Muscle layer of duodenum (tissue), 2 donors: ENCODE data around the gene SH3PXD2A.
"Not testable (repeated sequence)": the region's sequence is repeated elsewhere in the genome, so short reads cannot be mapped to it uniquely, and the experiment has no call there.

Experiments
- H3K27ac ChIP-seq: one replicate; pipeline ENCODE4 v1.7.0; 2013; ENCODE audit warnings: mild to moderate bottlenecking, low read length
- H3K27me3 ChIP-seq: one replicate; pipeline ENCODE4 v1.7.0; 2013; ENCODE audit warnings: low read depth, mild to moderate bottlenecking, control low read depth, low read length
- H3K36me3 ChIP-seq, 2 donors: one replicate each; pipeline ENCODE4 v1.7.0; 2013; ENCODE audit warnings: low read length in 2 of 2, control low read depth in 1 of 2, mild to moderate bottlenecking in 1 of 2; ENCODE audit not compliant: insufficient read depth in 2 of 2, control insufficient read depth in 1 of 2
- H3K4me1 ChIP-seq, 2 donors: one replicate each; pipeline ENCODE4 v1.7.0; 2013; ENCODE audit warnings: low read length in 2 of 2, mild to moderate bottlenecking in 2 of 2, control low read depth in 1 of 2, moderate library complexity in 1 of 2; ENCODE audit not compliant: insufficient read depth in 2 of 2, control insufficient read depth in 1 of 2
- H3K4me3 ChIP-seq, 2 donors: one replicate each; pipeline ENCODE4 v1.7.0; 2013; ENCODE audit warnings: low read length in 2 of 2, low read depth in 1 of 2, mild to moderate bottlenecking in 1 of 2
- H3K9me3 ChIP-seq, 2 donors: one replicate each; pipeline ENCODE4 v1.7.0; 2013; ENCODE audit warnings: low read length in 2 of 2, control low read depth in 1 of 2, mild to moderate bottlenecking in 1 of 2; ENCODE audit not compliant: control insufficient read depth in 1 of 2
- donor health status: healthy.

Gene SH3PXD2A

GRCh38 chr10:103761075-103761920 lies 94.1 kb downstream of the SH3PXD2A start:
- Histone ChIP-seq H3K4me3 (no peak overlapping the region), H3K27me3 (no peaks in the 10 kb centered on the region), H3K36me3 (no peaks in the 10 kb centered on the region), H3K27ac (no peak overlapping the region), H3K4me1 (peaks cover 29 to 53% of the 10 kb centered on the region in 2 donors), H3K9me3 (no peaks in the 10 kb centered on the region)

DNA sequence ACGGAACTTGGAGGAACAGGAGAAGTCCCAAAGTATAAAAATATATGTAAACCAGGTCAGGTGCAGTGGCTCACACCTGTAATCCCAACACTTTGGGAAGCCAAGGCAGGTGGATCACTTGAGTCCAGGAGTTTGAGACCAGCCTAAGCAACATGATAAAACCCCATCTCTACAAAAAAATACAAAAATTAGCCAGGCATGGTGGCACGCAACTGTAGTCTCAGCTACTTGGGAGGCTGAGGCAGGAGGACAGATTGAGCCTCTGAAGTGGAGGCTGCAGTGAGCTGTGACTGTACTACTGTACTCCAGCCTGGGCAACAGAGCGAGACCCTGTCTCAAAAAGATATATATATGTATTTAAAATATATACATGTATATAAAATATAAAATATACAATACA lies 95.1 kb downstream of the SH3PXD2A start:
- H3K27ac ChIP-seq, H3K36me3 ChIP-seq, H3K27me3 ChIP-seq, H3K9me3 ChIP-seq, H3K4me3 ChIP-seq: not testable (repeated sequence)
- peaks cover 29 to 43% of the 10 kb centered on the region in 2 donors for H3K4me1 ChIP-seq

- H3K4me3 ChIP-seq, result no peak overlapping the region
- H3K27ac ChIP-seq, result peak overlapping the region; percentile 82
- peaks cover 29 to 38% of the 10 kb centered on the region in 2 donors for H3K4me1 ChIP-seq
Measured at GRCh38 chr10:103759100-103759781, 96.1 kb downstream of the SH3PXD2A start.

GRCh38 chr10:103758294-103758681 lies 97.1 kb downstream of the SH3PXD2A start:
- H3K27ac ChIP-seq, result peak overlapping the region; percentile 82
- no peaks in the 10 kb centered on the region for H3K27me3 ChIP-seq
- no peaks in the 10 kb centered on the region for H3K36me3 ChIP-seq
- no peaks in the 10 kb centered on the region for H3K9me3 ChIP-seq
- peaks cover 26 to 32% of the 10 kb centered on the region in 2 donors for H3K4me1 ChIP-seq
- H3K4me3 ChIP-seq, result no peak overlapping the region

More at GRCh38 chr10:103759100-103759781, 96.1 kb downstream of the SH3PXD2A start:
- Histone ChIP-seq H3K36me3 (no peaks in the 10 kb centered on the region), H3K27me3 (no peaks in the 10 kb centered on the region), H3K9me3 (no peaks in the 10 kb centered on the region)

GRCh38 chr10:103757531-103758293 lies 97.7 kb downstream of the SH3PXD2A start:
- Histone ChIP-seq H3K36me3 (no peaks in the 10 kb centered on the region), H3K9me3 (no peaks in the 10 kb centered on the region), H3K4me1 (peaks cover 23 to 30% of the 10 kb centered on the region in 2 donors), H3K27me3 (no peaks in the 10 kb centered on the region), H3K4me3 (no peak overlapping the region), H3K27ac (no peak overlapping the region)

DNA sequence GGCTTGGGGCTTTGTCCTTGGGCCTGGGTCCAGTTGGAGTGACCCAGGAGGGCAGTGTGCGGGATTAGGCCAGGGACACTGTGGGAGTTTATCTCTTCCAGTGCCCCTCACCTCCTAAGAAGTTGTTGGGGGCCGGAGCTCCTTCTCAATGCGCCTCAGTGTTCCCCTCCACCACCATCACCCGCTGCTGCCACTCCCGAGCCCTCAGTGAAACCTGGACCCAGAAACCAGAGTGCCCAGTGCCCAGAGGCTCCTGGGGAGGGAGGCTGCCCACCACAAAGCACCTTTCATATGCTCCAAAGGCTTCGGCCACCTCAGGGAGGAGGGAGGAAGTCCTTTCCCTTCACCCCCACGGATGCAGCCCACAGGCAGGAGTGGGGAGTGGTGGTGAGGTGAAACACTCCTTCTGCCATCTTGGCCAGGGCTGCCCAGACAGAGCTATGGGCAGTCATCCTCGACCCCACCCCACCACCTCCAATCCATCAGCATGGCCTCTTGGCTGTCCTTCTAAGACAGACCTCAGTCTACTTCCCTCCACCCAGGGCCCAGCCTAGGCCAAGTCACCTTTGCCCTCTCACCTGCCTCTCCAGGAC lies 99.0 kb downstream of the SH3PXD2A start:
- Histone ChIP-seq H3K4me1 (peaks cover 23 to 39% of the 10 kb centered on the region in 2 donors), H3K36me3 (no peaks in the 10 kb centered on the region), H3K27ac (no peak overlapping the region), H3K27me3 (no peaks in the 10 kb centered on the region), H3K9me3 (no peaks in the 10 kb centered on the region), H3K4me3 (no peak overlapping the region)

DNA sequence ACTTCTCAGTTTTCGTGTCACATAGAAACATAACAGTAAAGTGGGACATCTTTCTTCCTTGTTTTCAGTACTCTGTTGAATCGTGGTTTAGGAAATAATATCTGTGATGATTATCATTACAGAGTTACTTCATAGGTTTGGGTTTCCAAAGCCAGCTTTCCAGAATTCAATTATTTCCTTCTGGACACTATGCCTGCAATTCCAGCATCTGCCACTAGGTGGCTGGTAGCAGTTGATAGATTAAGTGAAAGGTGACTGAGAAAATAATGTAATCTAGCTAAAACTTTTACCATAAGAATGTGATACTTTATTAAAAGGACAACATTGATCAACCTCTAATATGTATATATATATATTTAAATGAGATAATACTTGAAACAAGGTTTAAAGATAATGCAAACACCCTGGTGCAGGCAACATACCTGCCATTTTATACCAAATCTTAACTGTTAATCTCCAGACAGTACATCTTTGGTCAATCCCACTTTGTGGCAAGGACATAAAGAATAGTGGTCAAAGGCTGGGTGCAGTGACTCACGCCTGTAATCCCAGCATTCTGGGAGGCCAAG lies 102.6 kb downstream of the SH3PXD2A start:
- Histone ChIP-seq H3K27me3 (no peaks in the 10 kb centered on the region), H3K4me3 (no peak overlapping the region), H3K9me3 (no peaks in the 10 kb centered on the region), H3K4me1 (peaks cover 5 to 21% of the 10 kb centered on the region in 2 donors), H3K27ac (no peak overlapping the region), H3K36me3 (no peaks in the 10 kb centered on the region)

GRCh38 chr10:103751667-103752290 lies 103.6 kb downstream of the SH3PXD2A start:
- Histone ChIP-seq H3K36me3 (no peaks in the 10 kb centered on the region), H3K27me3 (no peaks in the 10 kb centered on the region), H3K4me1 (peaks cover 0 to 19% of the 10 kb centered on the region in 2 donors), H3K27ac (no peak overlapping the region), H3K9me3 (no peaks in the 10 kb centered on the region), H3K4me3 (no peak overlapping the region)

- peaks cover 0 to 20% of the 10 kb centered on the region in 2 donors for H3K4me1 ChIP-seq
- no peaks in the 10 kb centered on the region for H3K9me3 ChIP-seq
- H3K27ac ChIP-seq, result no peak overlapping the region
Measured at GRCh38 chr10:103750836-103751235, 104.5 kb downstream of the SH3PXD2A start.

DNA sequence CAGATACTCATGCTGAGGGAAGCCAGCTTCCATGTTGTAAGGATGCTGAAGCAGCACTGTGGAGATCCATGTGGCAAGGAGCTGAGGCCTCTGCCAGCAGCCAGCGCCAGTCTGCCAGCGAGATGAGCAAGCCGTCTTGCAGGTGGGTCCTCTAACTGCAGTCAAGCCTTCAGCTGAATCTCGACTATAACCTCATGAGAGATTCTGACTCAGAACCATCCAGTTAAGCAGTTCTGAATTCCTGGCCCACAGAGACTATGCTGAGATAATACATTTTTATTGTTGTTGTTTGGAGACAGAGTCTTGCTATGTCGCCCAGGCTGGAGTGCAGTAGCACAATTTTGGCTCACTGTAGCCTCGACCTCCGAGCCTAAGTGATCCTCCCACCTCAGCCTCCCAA lies 105.6 kb downstream of the SH3PXD2A start:
- Histone ChIP-seq H3K9me3 (no peaks in the 10 kb centered on the region), H3K27ac (no peak overlapping the region), H3K27me3 (no peaks in the 10 kb centered on the region), H3K4me1 (peaks cover 0 to 23% of the 10 kb centered on the region in 2 donors), H3K36me3 (no peaks in the 10 kb centered on the region), H3K4me3 (no peak overlapping the region)

More at GRCh38 chr10:103750836-103751235, 104.5 kb downstream of the SH3PXD2A start:
- Histone ChIP-seq H3K36me3 (no peaks in the 10 kb centered on the region), H3K27me3 (no peaks in the 10 kb centered on the region), H3K4me3 (no peak overlapping the region)
